ENCODE results near the gene ACOX2. TPM values are rescaled to one million over a fixed set of nuclear protein-coding genes. Genes with fewer than 3 reads are reported as not detected.

ACOX2 gene
- total RNA-seq, 1 experiment from 2014 or later, result 0.85 TPM

GRCh38 chr3:58560771-58561311 lies 23.9 kb upstream of the ACOX2 start:
- Histone ChIP-seq H3K79me2 (ENCODE audit: insufficient read depth, low read length) (no peaks in the 10 kb centered on the region), H3T11ph (ENCODE audit: low read length) (no peak overlapping the region), H3K18ac (ENCODE audit: insufficient read length, low read depth, low read length) (peak overlapping the region; percentile 74), H2BK5ac (ENCODE audit: insufficient read length, low read length) (no peak overlapping the region), H3K4ac (ENCODE audit: low read depth, low read length) (peak overlapping the region; percentile 30; the same call in 1 of the 2 replicates), H3K9ac (ENCODE audit: extremely low read depth, insufficient read length, low read length) (no peak overlapping the region), H3K27me3 (ENCODE audit: insufficient read depth, low read length) (no peaks in the 10 kb centered on the region), H3K56ac (ENCODE audit: insufficient read length, low read depth, low read length) (no peak overlapping the region), H4K91ac (ENCODE audit: insufficient read length, low read depth, low read length) (no peak overlapping the region), H3K9me3 (ENCODE audit: control insufficient read depth, low read depth, low read length) (no peaks in the 10 kb centered on the region), H3K14ac (ENCODE audit: insufficient read depth, low read length) (peak overlapping the region; percentile 68), H3K23ac (ENCODE audit: insufficient read length, low read depth, low read length) (no peak overlapping the region), H2BK15ac (ENCODE audit: low read depth, low read length) (no peak overlapping the region), H4K8ac (replicated peaks; ENCODE audit: insufficient read length, low read depth, low read length) (no peak overlapping the region), H2BK12ac (ENCODE audit: insufficient read length, low read depth, low read length) (peak overlapping the region; percentile 78), H2AFZ (ENCODE audit: low read length) (no peak overlapping the region), H3K79me1 (ENCODE audit: insufficient read depth, low read depth, low read length, poor library complexity, severe bottlenecking) (no peaks in the 10 kb centered on the region), H2AK5ac (ENCODE audit: insufficient read length, low read length) (no peak overlapping the region), H3K23me2 (ENCODE audit: insufficient read length, low read depth, low read length, poor library complexity, severe bottlenecking) (no peaks in the 10 kb centered on the region), H2BK120ac (ENCODE audit: low read depth, low read length, poor library complexity, severe bottlenecking) (no peak overlapping the region), H4K20me1 (ENCODE audit: control insufficient read depth, insufficient read depth, insufficient read length) (no peaks in the 10 kb centered on the region), H3K4me1 (ENCODE audit: insufficient read depth, low read length) (peaks cover 9% of the 10 kb centered on the region; the same call in 1 of the 2 replicates), H4K5ac (ENCODE audit: insufficient read length, low read depth, low read length) (no peak overlapping the region), H3K4me2 (ENCODE audit: insufficient read depth, insufficient read length, low read length) (no peak overlapping the region), H3K27ac (ENCODE audit: insufficient read length, low read depth, low read length) (no peak overlapping the region), H2BK20ac (ENCODE audit: low read depth, low read length, poor library complexity, severe bottlenecking) (no peak overlapping the region)
- Mint-ChIP-seq H3K9me3 (peaks cover 0 to 4% of the 10 kb centered on the region in 2 experiments; a peak in 3 of 5 replicates), H3K27ac (peak overlapping the region; percentile 87 to 97 (median 89)), H3K4me3 (no peak overlapping the region; a peak in 1 of 5 replicates), H3K27me3 (ENCODE audit: low read depth) (peaks cover 3% of the 10 kb centered on the region; the same call in 1 of the 2 replicates), H3K36me3 (ENCODE audit: insufficient read depth in 1 of 3, low read depth in 3 of 3) (no peaks in the 10 kb centered on the region; a peak in 1 of 7 replicates), H3K4me1 (peaks cover 39 to 44% of the 10 kb centered on the region in 2 experiments)
- WGBS (ENCODE audit: extremely low coverage, insufficient read length, low lambda C conversion rate), result no CpG with 5 or more reads among the region's 12 CpGs
- TF ChIP-seq, protein P1, sequence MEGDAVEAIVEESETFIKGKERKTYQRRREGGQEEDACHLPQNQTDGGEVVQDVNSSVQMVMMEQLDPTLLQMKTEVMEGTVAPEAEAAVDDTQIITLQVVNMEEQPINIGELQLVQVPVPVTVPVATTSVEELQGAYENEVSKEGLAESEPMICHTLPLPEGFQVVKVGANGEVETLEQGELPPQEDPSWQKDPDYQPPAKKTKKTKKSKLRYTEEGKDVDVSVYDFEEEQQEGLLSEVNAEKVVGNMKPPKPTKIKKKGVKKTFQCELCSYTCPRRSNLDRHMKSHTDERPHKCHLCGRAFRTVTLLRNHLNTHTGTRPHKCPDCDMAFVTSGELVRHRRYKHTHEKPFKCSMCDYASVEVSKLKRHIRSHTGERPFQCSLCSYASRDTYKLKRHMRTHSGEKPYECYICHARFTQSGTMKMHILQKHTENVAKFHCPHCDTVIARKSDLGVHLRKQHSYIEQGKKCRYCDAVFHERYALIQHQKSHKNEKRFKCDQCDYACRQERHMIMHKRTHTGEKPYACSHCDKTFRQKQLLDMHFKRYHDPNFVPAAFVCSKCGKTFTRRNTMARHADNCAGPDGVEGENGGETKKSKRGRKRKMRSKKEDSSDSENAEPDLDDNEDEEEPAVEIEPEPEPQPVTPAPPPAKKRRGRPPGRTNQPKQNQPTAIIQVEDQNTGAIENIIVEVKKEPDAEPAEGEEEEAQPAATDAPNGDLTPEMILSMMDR (conservative IDR thresholded peaks at IDR 0.05), result peak; percentile 73
- DNase-seq, result peak; percentile 87
